GM12891 (cell line): ENCODE results near the gene NR5A2.

Experiments
- PAX5 ChIP-seq: IDR thresholded peaks from 2 replicates; pipeline ENCODE4 v1.6.1; 2011; ENCODE audit warnings: low read length, moderate library complexity, mild to moderate bottlenecking; ENCODE audit not compliant: insufficient read depth, severe bottlenecking
- POLR2A ChIP-seq: IDR thresholded peaks from 2 replicates; pipeline ENCODE4 v1.6.1; 2011; ENCODE audit warnings: low read depth, low read length, control low read depth
- POLR2AphosphoS5 ChIP-seq: IDR thresholded peaks from 2 replicates; pipeline ENCODE4 v1.6.1; 2011; ENCODE audit warnings: low read depth, low read length, control low read depth
- POU2F2 ChIP-seq: IDR thresholded peaks from 2 replicates; pipeline ENCODE4 v1.6.1; 2011; ENCODE audit warnings: low read depth, mild to moderate bottlenecking, control low read depth, low read length, moderate library complexity
- SPI1 ChIP-seq: IDR thresholded peaks from 2 replicates; pipeline ENCODE4 v1.6.1; 2011; ENCODE audit warnings: low read depth, low read length, control low read depth
- TAF1 ChIP-seq: IDR thresholded peaks from 2 replicates; pipeline ENCODE4 v1.6.1; 2011; ENCODE audit warnings: low read depth, low read length, control low read depth

DNA sequence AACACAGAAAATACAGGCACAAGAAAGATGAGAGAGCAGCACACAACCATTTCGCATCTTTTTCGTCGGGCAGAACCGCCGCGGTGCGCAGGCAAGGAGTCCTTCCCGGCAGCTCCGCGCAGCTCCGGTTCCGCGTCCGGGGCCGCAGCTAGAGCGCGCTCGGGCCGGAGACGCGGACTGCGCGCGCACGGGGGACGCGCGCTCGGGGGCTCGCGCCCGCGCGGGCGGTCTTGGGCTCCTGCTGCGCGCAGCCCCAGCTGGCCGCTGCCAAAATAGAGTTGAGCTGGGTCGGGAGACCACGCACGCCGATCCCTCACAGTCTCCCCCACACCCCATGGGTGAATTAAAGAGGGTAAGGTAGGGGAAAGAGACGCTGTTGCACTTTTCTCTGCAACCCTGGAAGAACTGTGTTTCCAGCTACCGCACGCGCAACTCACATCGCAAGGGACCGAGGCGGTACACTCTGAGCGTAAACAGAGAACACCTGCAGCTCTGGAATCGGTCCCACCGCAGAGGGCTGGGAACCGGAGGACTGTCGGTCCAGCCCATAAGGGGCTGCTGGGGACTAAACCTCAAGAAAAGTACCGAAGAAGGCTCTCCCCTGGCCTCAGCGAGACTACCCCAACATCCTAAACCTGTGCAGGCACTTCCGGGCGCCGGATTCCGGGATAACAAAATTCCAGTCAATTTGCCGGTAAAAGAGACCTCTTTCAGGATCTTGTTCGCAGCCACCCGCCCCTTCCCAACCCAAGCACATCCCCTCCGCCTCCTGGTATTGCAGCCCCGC lies 1.7 kb downstream of the NR5A2 start:
- TF ChIP-seq POLR2AphosphoS5 = no peak
- TF ChIP-seq TAF1 = no peak
- TF ChIP-seq POLR2A = no peak
- TF ChIP-seq SPI1 = no peak
- TF ChIP-seq PAX5 = no peak
- TF ChIP-seq POU2F2 = no peak
